B cell (primary cell): ENCODE results near the gene SLITRK1.

Source experiments
- CTCF ChIP-seq: fragments of 200-600 bp; IDR thresholded peaks from one replicate; pipeline ENCODE4 v1.8.0; 2022; ENCODE audit warnings: antibody characterized with exemption, mild to moderate bottlenecking
- EZH2 ChIP-seq: IDR thresholded peaks from 2 replicates; pipeline ENCODE4 v1.6.1; 2012; ENCODE audit warnings: borderline replicate concordance, low read depth, mild to moderate bottlenecking, moderate library complexity, low read length; ENCODE audit not compliant: insufficient read depth, poor library complexity, severe bottlenecking

- TF ChIP-seq CTCF (no peak), EZH2 (no peak)
Observed at GRCh38 chr13:83906240-83906820, 24.1 kb upstream of the SLITRK1 start.
